BJ (cell line): ENCODE measurements around the gene BIRC7. TPM values are rescaled to one million over a fixed set of nuclear protein-coding genes. Genes with fewer than 3 reads are reported as not detected.
"Not testable (repeated sequence)": the region's sequence is repeated elsewhere in the genome, so short reads cannot be mapped to it uniquely, and the experiment has no call there.

Experiments
- CTCF ChIA-PET: fragments of 350-600 bp; formaldehyde crosslinking; extraction: SDS; loops from one replicate; lab custom pipeline; 2021; ENCODE audit warnings: antibody characterized with exemption, inconsistent platforms; lab: Yijun Ruan, JAX
- POLR2A ChIA-PET: fragments of 300-600 bp; sonication (Branson Sonifier 250); formaldehyde crosslinking; extraction: SDS; loops from one replicate; lab custom pipeline; 2021; ENCODE audit warnings: antibody characterized with exemption; lab: Charles Lee
- DNase-seq: peaks from one replicate; pipeline ENCODE4 v3.0.0-alpha.2; 2011; ENCODE audit warnings: low read depth
- H3K27me3 ChIP-seq: 2 replicates; pipeline ENCODE4 v1.6.0; 2011; ENCODE audit warnings: low read length; ENCODE audit not compliant: control insufficient read depth, insufficient read depth
- H3K36me3 ChIP-seq: 2 replicates; pipeline ENCODE4 v1.5.1; 2011; ENCODE audit warnings: low read length; ENCODE audit not compliant: control insufficient read depth, insufficient read depth
- H3K4me3 ChIP-seq: 2 replicates; pipeline ENCODE4 v1.5.1; 2011; ENCODE audit warnings: low read depth, mild to moderate bottlenecking, control low read depth, low read length
- polyA plus RNA-seq: library from polyadenylated mRNA; depleted of rRNA; stranded (reverse); fragments of >200 nt; gene quantifications from 2 replicates; pipeline ENCODE4 v1.2.3, GENCODE V29; 2011
- TF ChIP-seq, protein P1 (sequence below): IDR thresholded peaks from 2 replicates; pipeline ENCODE4 v1.5.1; 2011; ENCODE audit warnings: low read depth, mild to moderate bottlenecking, control low read depth, inconsistent platforms, low read length, moderate library complexity; ENCODE audit not compliant: insufficient read depth

The BIRC7 gene
- polyA plus RNA-seq, 1 experiment, result not detected

DNA sequence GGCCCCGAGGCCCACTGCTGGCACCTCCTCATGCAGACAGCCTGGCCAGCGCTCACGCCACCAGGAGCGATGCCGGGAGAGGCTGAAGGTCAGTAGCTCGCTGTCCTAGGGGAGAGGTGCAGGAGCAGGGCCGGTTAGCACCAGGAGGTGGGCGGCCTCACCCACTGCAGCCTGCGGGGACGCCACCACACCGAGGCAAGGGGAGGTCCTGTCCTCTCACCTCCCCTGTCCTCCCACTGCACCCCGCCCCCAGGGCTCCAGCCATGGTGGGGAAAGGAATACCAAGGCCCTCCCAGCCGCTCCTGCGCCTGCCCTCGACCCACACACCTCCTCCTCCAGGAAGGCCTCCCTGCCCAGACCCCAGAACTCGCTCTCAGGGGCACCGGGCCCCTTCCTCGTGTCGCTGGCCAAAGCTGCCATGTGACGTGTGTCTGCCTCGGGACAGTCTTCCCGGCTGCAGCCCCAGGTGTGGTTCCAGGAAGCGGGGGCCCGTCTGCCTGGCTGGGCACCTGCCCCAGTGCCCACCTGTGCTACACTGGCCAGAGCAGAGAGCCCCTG lies 12.0 kb downstream of the BIRC7 start:
- no peaks in the 10 kb centered on the region for H3K36me3 ChIP-seq
- peaks cover 7% of the 10 kb centered on the region for H3K27me3 ChIP-seq
- ChIA-PET POLR2A (no interaction called here), CTCF (interaction anchor here (9.2 kb wide), 1 partner anchor 24 kb away, joined by 64 read pairs; no protein-coding TSS in a partner anchor)
- TF ChIP-seq, protein P1, sequence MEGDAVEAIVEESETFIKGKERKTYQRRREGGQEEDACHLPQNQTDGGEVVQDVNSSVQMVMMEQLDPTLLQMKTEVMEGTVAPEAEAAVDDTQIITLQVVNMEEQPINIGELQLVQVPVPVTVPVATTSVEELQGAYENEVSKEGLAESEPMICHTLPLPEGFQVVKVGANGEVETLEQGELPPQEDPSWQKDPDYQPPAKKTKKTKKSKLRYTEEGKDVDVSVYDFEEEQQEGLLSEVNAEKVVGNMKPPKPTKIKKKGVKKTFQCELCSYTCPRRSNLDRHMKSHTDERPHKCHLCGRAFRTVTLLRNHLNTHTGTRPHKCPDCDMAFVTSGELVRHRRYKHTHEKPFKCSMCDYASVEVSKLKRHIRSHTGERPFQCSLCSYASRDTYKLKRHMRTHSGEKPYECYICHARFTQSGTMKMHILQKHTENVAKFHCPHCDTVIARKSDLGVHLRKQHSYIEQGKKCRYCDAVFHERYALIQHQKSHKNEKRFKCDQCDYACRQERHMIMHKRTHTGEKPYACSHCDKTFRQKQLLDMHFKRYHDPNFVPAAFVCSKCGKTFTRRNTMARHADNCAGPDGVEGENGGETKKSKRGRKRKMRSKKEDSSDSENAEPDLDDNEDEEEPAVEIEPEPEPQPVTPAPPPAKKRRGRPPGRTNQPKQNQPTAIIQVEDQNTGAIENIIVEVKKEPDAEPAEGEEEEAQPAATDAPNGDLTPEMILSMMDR, result no peak
- no peak overlapping the region for H3K4me3 ChIP-seq
- DNase-seq, result no peak

DNA sequence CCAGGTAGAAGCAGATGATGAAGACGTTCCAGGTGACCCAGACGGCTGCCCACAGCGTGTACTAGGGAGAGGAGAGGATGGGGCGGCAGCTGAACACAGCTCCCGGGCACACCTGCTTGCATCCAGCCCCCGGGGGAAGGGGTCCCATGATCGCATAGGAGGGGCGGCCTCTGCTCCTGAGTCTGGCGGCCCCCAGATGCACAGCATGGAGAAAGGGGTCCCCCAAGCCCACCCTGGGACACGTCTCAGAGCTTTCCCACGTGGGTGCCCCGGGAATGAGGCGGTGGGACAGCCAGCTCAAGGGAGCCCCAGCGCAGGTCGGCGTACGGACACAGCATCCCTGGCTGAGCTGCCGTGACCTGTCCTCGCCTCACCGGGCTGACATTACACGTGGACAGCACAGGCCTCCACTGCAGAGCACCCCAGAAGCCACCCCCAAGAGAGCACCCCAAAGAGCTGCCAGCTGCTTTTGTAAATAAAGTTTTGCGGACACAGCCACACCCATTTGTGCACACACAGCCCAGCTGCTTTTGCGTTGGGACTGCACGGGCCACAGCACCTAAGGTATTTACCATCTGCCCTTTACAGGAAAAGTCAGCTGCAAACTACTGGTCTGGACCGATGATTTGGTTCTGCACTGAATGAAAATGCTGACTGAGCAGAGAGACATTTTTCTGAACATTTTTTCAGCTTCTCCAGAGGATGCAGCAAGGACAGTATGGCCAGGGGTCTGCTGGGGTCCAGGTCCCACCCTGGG lies 13.3 kb downstream of the BIRC7 start:
- ChIA-PET POLR2A (no interaction called here), CTCF (interaction anchor here (9.2 kb wide), 1 partner anchor 25 kb away, joined by 64 read pairs; no protein-coding TSS in a partner anchor)
- peaks cover 15% of the 10 kb centered on the region for H3K27me3 ChIP-seq
- TF ChIP-seq, protein P1, result no peak
- H3K36me3 ChIP-seq, result no peaks in the 10 kb centered on the region
- H3K4me3 ChIP-seq, result no peak overlapping the region
- DNase-seq, result no peak

DNA sequence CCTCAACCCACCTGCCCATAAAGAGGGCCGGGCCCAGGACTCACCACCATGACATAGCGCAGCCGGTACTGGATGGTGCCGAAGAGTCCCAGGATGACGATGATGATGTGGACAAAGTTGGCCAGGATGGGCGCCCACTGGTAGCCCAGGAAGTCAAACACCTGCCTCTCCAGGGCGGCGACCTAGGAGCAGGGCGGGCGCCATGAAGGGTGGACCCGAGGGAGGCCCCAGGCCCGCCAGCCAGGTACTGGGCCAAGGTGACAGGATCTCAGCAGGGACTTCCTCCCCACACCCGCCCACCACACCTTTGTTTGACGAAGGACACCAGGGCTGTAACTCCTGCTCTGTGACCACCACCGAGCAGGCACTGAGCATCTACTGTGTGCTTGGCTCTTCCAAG lies 14.2 kb downstream of the BIRC7 start:
- Histone ChIP-seq H3K36me3 (no peaks in the 10 kb centered on the region), H3K4me3 (no peak overlapping the region), H3K27me3 (peaks cover 19% of the 10 kb centered on the region)
- no peak for DNase-seq
- ChIA-PET POLR2A (no interaction called here), CTCF (interaction anchor here (9.2 kb wide), 1 partner anchor 26 kb away, joined by 64 read pairs; no protein-coding TSS in a partner anchor)
- TF ChIP-seq, protein P1, result no peak

DNA sequence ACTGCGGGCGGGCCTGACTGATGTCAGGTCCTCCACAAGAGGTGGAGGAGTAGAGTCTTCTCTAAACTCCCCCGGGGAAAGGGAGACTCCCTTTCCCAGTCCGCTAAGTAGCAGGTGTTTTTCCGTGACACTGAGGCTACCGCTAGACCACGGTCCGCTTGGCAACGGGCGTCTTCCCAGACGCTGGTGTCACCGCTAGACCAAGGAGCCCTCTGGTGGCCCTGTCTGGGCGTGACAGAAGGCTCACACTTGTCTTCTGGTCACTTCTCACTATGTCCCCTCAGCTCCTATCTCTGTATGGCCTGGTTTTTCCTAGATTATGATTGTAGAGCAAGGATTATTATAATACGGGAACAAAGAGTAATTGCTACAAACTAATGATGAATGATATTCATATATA lies 15.6 kb downstream of the BIRC7 start:
- H3K4me3 ChIP-seq, DNase-seq, POLR2A ChIA-PET, H3K36me3 ChIP-seq: not testable (repeated sequence)
- CTCF ChIA-PET, result interaction anchor here (1.7 to 9.2 kb wide), 2 partner anchors 18 to 27 kb away, joined by 4 to 64 read pairs; no protein-coding TSS in a partner anchor
- TF ChIP-seq, protein P1, result peak; percentile 24; the same call in 1 of the 2 replicates
- peaks cover 30% of the 10 kb centered on the region for H3K27me3 ChIP-seq

DNA sequence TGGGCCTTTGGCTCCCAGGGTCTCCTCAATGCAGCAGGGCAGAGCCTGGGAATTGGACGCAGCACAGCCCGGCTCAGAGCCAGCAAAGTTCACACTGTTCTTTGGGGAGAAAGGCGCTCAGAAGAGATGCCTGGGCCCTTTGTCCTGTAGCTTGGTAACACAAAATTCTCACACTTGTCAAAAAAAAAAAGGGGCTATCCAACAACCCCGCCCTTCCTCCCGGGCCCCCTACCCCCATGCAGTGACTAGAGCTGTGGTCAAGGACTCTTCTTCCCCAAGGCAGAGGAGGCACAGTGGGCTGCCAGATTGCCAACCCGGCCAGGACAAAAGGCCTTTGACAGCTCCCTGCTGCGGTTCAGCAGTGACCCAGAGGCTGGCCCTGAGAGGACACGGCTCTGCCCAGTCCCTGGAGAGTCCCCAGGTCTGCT lies 16.6 kb downstream of the BIRC7 start:
- Histone ChIP-seq H3K4me3 (no peak overlapping the region), H3K36me3 (no peaks in the 10 kb centered on the region), H3K27me3 (peaks cover 32% of the 10 kb centered on the region)
- ChIA-PET CTCF (interaction anchor here (1.2 to 9.2 kb wide), 4 partner anchors 18 to 69 kb away, joined by 4 to 64 read pairs (median 5); no protein-coding TSS in a partner anchor), POLR2A (no interaction called here)
- DNase-seq, result no peak
- TF ChIP-seq, protein P1, result no peak
